Suppressor macrophage treated with lipopolysaccharide for 1 hour (primary cell): ENCODE measurements around the gene TAF1C.
"Not testable (repeated sequence)": the region's sequence is repeated elsewhere in the genome, so short reads cannot be mapped to it uniquely, and the experiment has no call there.

Source experiments
- DNase-seq, 3 donors: peaks; one replicate each; pipeline ENCODE4 v3.0.0-alpha.2; 2020 to 2022

The TAF1C gene

GRCh38 chr16:84209989-84210388 is 23.1 kb upstream of the TAF1C start:
- peak in 2 of 3 donors; percentile 35 to 47 for DNase-seq

GRCh38 chr16:84207879-84208278 is 21.0 kb upstream of the TAF1C start:
- no peak for DNase-seq

GRCh38 chr16:84207251-84207650 is 20.4 kb upstream of the TAF1C start:
- no peak for DNase-seq

DNA sequence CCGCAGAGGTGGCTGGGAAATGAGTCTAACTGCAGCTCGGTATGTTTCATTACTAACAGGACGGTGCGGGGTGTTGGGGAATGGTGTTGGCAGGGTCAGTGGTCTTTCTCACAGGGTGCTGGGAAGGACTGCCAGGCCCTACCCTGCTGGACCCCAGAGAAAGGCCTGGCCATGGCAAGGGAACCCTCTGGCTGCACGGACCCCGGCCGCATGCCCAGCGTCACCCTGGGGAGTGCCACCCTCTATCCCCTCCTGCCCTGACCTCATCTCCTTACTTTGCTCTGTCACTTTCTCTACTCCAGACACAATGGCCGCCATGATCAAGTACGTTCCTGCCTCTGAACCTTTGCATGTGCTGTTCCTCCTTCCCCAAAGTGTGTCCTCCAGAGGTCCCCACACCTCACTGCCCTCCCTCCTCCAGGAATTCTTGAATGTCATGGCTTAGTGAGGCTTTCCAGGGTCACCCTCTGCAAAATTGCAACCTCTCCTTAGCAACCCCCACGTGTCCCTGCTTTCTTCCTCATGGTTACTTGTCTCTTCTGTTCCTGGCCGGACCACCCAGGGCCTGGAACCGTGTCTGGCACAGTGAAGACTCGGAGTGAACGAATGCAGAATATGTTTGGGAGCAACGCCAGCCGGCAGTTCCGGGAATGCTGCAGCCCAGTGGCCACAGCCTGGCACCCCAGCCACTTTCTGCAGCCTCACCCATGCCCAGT is 19.3 kb upstream of the TAF1C start:
- no peak for DNase-seq

DNA sequence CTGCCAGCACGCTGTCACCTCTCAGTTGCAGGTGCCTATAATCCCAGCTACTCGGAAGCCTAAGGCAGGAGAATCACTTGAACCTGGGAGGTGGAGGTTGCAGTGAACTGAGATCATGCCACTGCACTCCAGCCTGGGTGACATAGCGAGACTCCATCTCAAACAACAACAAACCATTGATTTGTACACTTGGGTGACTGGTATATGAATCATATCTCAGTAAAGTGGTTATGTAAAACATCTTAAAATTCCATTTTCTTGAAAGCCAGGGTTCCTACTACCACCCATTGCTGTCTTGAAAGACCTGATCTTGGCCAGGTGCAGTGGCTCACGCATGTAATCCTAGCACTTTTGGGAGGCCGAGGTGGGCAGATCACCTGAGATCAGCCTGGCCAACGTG is 18.3 kb upstream of the TAF1C start:
- DNase-seq: peak in 1 of 3 donors; percentile 10

DNA sequence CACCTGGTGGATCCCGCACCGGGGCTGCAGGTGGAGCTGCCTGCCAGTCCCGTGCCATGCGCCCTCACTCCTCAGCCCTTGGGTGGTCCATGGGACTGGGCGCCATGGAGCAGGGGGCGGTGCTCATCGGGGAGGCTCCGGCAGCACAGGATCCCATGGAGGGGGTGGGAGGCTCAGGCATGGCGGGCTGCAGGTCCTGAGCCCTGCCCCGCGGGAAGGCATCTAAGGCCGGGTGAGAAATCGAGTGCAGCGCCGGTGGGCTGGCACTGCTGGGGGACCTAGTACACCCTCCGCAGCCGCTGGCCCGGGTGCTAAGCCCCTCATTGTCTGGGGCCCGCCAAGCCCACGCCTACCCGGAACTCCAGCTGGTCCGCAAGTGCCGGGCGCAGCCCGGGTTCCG is 17.7 kb upstream of the TAF1C start:
- DNase-seq: not testable (repeated sequence)

GRCh38 chr16:84199861-84200260 is 13.0 kb upstream of the TAF1C start:
- DNase-seq: peak; percentile 79 to 97 (median 90)

DNA sequence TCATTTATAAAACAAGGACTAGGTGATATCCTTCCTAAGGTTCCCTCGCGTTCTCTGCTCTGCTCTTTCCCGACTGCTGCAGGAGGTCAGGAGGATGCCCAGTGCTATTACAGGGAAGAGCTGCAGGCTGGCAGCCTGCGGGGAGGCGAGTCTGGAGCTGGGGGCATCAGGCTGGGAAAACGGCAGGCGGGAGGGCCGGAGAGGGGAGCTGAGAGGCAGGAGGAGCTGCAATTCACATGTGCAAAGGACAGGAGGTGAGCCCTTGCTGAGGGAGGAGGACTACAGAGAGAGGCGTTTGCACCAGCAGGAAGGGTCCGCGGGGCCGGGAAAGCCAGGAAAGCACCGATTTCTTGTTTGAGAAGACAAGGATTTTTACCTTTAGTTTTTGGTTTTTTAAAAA is 12.2 kb upstream of the TAF1C start:
- DNase-seq: no peak

DNA sequence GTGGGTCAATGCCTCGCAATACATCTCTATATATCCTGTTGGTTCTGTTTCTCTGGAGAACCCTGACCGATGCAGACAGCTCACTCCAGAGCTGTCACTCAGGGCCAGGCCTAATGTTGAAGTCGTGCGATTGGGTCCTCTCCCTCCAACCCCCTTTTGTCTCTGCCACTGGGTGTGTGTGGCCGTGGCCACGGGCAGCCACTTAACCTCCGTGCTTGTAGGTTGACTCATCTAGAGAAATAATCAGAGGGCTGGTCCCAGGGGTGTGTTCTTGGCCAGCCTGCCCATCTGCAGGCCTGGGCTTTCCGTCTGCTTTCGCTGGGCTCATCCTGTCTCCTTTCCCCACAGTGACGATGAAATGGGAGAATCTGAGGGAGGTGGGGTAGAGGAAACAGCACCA is 11.5 kb upstream of the TAF1C start:
- peak in 1 of 3 donors; percentile 10 for DNase-seq

DNA sequence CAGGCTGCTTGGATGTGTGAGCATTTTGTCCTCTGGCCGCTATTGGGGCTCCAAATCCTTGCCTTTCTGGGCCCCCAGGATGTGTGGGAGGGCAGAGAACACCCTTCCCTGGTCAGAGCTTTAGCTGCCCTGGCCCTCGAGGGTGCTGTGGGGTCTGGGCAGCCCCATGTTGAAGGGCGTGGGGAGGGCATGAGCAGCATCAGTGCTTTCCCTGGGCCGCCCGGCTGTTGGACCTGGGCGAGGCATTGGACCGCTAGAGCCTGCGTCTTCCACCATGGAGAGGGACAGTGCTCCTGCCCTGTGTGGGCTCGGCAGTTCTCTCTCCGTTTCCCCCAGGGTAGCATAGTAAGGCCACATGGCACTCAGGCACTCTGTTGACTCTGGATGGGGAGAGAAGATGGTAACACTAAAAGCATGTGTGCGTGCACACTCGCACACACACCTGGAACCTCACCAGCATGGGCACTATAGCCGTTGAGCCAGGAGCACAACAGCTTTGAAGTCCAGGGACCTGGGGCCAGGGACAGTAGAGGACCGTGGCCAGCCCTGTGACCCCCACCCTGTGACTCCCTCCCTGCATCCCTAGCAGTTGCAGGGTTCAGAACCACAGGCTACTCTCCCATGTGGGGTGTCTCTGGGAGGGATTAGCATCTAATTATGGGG is 10.7 kb upstream of the TAF1C start:
- no peak for DNase-seq

- DNase-seq: no peak
These were observed 10.0 kb upstream of the TAF1C start for GRCh38 chr16:84196727-84197394.

DNA sequence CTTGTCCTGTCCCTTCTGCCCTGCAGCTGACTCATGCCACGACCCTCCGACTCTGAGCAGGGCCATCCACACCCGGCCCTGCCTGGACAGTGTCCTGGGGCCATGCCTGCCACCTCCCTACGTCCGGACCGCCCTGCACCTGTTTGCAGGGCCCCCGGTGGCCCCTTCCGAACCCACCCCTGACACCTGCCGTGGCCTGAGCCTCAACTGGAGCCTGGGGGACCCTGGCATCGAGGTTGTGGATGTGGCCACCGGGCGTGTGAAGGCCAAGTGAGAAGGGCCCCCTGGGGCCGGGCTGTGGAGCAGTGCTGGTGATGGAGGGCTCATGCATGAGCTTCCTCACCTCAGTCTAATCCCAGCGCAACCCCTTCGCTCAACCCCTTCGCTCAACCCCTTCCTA is 9.2 kb upstream of the TAF1C start:
- DNase-seq: no peak

DNA sequence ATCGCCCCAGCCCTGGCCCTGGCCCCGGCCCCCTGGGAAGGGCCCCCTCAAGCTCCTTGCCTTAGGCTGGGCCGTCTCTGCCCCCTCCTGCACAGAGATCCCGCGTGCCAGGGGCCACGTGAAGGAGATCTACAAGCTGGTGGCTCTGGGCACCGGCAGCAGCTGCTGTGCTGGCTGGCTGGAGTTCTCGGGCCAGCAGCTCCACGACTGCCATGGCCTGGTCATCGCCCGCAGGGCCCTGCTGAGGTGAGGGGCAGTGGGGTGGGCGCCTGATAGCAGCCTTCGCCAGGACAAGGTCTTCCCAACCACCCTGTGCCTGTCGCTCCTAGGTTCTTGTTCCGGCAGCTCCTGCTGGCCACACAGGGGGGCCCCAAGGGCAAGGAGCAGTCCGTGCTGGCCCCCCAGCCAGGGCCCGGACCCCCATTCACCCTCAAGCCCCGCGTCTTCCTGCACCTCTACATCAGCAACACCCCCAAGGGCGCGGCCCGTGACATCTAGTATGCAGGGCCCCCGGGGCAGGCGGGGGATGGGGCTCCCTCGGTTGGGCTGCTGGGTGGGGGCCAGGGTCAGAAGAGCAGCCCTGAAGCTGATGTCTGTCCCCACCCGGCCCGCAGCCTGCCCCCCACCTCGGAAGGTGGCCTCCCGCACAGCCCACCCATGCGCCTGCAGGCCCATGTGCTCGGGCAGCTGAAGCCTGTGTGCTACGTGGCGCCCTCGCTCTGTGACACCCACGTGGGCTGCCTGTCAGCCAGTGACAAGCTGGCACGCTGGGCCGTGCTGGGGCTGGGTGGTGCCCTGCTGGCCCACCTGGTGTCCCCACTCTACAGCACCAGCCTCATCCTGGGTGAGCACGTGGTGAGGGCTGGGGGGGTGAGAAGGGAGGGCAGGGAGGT is 8.6 kb upstream of the TAF1C start:
- DNase-seq: no peak

- DNase-seq: no peak
These were observed 7.8 kb upstream of the TAF1C start for GRCh38 chr16:84194470-84195200.

DNA sequence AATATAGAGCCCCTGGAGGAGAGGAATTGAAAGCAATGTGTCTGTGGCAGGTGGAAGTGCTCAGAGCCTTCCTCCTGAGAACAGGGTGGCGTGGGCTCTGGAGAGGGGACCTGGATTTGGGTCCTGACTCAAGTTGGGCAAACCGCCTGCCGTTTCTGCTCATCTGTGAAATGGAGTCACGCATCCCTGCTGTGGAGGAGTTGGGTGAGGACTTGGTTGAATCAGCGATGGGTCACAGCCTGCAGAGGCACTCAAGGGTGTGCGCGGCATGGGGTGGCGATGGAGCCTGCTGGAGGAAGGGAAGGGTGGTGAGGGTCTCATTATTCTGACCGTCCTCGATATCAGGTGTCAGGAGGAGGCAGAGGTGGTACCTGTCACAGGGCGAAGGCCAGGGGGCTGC is 7.2 kb upstream of the TAF1C start:
- no peak for DNase-seq

DNA sequence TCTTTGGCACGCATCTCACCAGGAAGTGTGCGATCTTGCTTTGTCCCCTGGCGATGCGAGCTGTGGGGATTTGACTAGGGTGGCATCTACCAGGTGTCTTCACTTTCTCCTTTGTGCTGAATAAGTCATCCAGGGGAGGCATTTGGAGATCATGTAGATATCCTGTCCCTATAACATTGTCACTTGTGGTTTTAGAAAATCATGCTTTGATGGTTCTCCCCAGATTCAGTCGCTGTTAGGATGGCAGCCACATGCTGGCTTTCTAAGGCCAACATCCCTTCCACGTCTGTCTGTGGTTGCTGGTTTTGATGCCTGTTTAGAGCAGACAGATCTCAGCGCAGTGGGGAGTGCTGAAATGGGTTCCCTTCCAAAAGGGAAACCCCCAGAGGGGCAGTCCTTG is 6.6 kb upstream of the TAF1C start:
- DNase-seq: no peak

GRCh38 chr16:84191466-84191865 is 4.6 kb upstream of the TAF1C start:
- DNase-seq: no peak

DNA sequence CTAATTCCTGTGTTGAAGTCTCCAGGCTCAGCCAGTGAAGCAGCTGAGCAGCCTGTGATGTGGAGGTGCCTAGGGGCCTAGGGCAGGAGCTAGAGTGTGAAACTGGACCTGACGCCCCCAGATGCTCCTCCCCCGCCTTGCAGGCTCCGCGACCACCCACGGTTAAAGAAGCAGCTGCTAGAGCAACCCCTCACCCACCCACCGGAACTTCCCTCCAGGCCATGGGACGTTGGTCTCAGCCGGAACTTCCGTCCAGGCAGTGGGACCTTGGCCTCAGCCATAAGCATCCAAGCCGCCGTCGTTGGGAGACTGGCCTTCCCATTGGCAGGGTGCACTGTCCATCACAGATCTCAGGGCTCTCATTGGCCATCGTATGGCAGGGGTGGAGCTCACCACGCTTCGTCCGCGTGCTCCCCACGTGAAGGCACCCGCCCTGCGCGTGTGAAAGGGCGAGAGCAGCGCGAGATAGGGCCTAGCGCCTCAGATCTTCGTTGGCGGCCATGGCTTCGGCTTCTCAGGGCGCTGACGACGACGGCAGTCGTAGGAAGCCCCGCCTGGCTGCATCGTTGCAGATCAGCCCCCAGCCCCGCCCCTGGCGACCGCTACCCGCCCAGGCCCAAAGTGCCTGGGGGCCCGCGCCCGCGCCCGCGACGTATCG is 4.0 kb upstream of the TAF1C start, which contains the start of gene ADAD2:
TSS of gene ADAD2 (plus strand) at position 427 of the 658 bp plus-strand sequence. CDS start at position 501, 74 bp downstream.
- DNase-seq: peak in 2 of 3 donors; percentile 27 to 36

GRCh38 chr16:84184775-84185174 is 2.1 kb downstream of the TAF1C start:
- DNase-seq: no peak

DNA sequence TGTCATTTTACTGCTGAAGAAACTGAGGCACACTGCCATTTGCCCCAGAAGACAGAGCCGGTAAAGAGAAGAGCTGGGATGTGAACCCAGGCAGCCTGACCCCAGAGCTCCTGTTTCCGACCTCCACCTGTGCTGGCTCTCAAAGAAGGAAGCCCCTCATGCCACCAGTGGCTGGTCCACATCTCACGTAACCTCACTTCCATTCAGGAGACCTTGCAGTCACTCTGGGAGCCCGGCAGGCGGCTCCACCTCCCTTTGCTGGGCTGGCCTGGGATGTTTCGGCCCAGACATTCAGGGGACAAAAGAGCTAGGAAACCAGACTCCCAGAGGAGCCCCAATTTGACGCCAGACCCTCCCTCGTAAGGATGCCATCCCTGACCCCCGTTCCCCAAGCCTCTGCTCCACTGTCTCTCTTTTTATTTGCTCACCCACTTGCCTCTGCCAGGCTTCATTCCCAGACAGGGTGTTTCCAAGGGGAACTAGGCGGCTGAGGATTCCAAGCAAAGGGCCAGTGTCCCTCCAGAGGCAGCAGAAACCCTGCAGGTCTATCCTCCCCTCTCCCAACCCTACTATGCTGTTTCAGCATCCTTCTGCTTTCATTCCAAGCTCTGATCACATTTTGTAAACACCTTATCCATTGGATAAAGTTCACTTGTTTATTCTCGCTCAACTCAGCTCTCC is 2.8 kb downstream of the TAF1C start:
- DNase-seq: no peak

GRCh38 chr16:84183572-84183875 is 3.3 kb downstream of the TAF1C start:
- no peak for DNase-seq
